Mesenteric fat pad (tissue), 1 donor: ENCODE data around the gene NSMF. TPM values are rescaled to one million over a fixed set of nuclear protein-coding genes. Genes with fewer than 3 reads are reported as not detected.

ENCODE experiments used
- DNase-seq: peaks from one replicate; pipeline ENCODE4 v3.0.0-alpha.2; 2020; ENCODE audit warnings: low spot score
- total RNA-seq: library from RNA; stranded (reverse); fragmentation: NEBNext Ultra II Directional; extraction: Animal tissue kit (Norgen Biotek cat#: 25700); gene quantifications from one replicate; pipeline ENCODE4 v1.2.1, GENCODE V29; 2021
- donor health status: DM: yes; HTN: yes; CAD: no.

The NSMF gene
- total RNA-seq, 1 donor from 2014 or later, result 37.4 TPM

GRCh38 chr9:137448602-137448962 lies 10.6 kb downstream of the NSMF start:
- no peak for DNase-seq

- no peak for DNase-seq
Observed at GRCh38 chr9:137447722-137448601, 11.2 kb downstream of the NSMF start.

GRCh38 chr9:137446851-137447471 lies 12.2 kb downstream of the NSMF start:
- DNase-seq, result no peak

GRCh38 chr9:137445930-137446431 lies 13.2 kb downstream of the NSMF start:
- DNase-seq, result no peak

- DNase-seq, result no peak
Observed at GRCh38 chr9:137445275-137445807, 13.8 kb downstream of the NSMF start.

GRCh38 chr9:137444106-137444790 lies 14.9 kb downstream of the NSMF start:
- no peak for DNase-seq

GRCh38 chr9:137441935-137442321 lies 17.2 kb downstream of the NSMF start:
- DNase-seq, result no peak

GRCh38 chr9:137441289-137441934 lies 17.7 kb downstream of the NSMF start, which contains the start of gene ENTPD8:
TSS of gene ENTPD8 (minus strand) at chr9:137441357. CDS start at chr9:137438285, 3,072 bp downstream.
- no peak for DNase-seq

- DNase-seq, result no peak
Observed at GRCh38 chr9:137439158-137439714, 19.9 kb downstream of the NSMF start.

- no peak for DNase-seq
Observed at GRCh38 chr9:137438591-137439157, 20.5 kb downstream of the NSMF start.

- no peak for DNase-seq
Observed at GRCh38 chr9:137437691-137438590, 21.2 kb downstream of the NSMF start.

- DNase-seq, result no peak
Observed at GRCh38 chr9:137436761-137437600, 22.2 kb downstream of the NSMF start.

GRCh38 chr9:137435980-137436760 lies 23.0 kb downstream of the NSMF start:
- no peak for DNase-seq

GRCh38 chr9:137435381-137435891 lies 23.7 kb downstream of the NSMF start:
- no peak for DNase-seq

GRCh38 chr9:137434498-137435380 lies 24.4 kb downstream of the NSMF start:
- no peak for DNase-seq

GRCh38 chr9:137433916-137434431 lies 25.2 kb downstream of the NSMF start:
- DNase-seq, result no peak
